Activated CD8-positive, alpha-beta T cell treated with anti-CD3 and anti-CD28 coated beads, Interleukin-2, amount 10 ng/mL, durations not matched to agents 7 days and 5 days (primary cell): ENCODE data around the gene TADA2A. TPM values are rescaled to one million over a fixed set of nuclear protein-coding genes. Genes with fewer than 3 reads are reported as not detected.
A peak's percentile ranks its signal among the peaks of the same experiment; 100 is the strongest.
"Not testable (repeated sequence)": the region's sequence is repeated elsewhere in the genome, so short reads cannot be mapped to it uniquely, and the experiment has no call there.

Experiments used
- ATAC-seq: fragments of 150-1000 bp; cut with Tn5 transposase; one replicate; pipeline ENCODE4 v1.10.0; 2021; ENCODE audit warnings: moderate library complexity
- CTCF ChIA-PET: fragments of 350-600 bp; sonication (Branson Sonifier 250); formaldehyde crosslinking; loops from one replicate; lab custom pipeline; 2021; ENCODE audit warnings: antibody characterized with exemption; lab: Charles Lee
- POLR2A ChIA-PET: fragments of 350-600 bp; sonication (Branson Sonifier 250); formaldehyde crosslinking; loops from one replicate; lab custom pipeline; 2021; ENCODE audit warnings: antibody characterized with exemption; lab: Charles Lee
- DNase-seq: peaks from one replicate; pipeline ENCODE4 v3.0.0-alpha.2; 2020
- H3K27ac Mint-ChIP-seq: one replicate; pipeline ENCODE4 v1.8.0; 2021; ENCODE audit warnings: mild to moderate bottlenecking, mixed read lengths
- H3K27me3 Mint-ChIP-seq: one replicate; pipeline ENCODE4 v1.8.0; 2021; ENCODE audit warnings: low read depth, mixed read lengths
- H3K36me3 Mint-ChIP-seq: one replicate; pipeline ENCODE4 v1.8.0; 2021; ENCODE audit warnings: low read depth, mixed read lengths
- H3K4me1 Mint-ChIP-seq: one replicate; pipeline ENCODE4 v1.8.0; 2021; ENCODE audit warnings: low read depth, mixed read lengths
- H3K4me3 Mint-ChIP-seq: one replicate; pipeline ENCODE4 v1.8.0; 2021; ENCODE audit warnings: mild to moderate bottlenecking, mixed read lengths
- H3K9me3 Mint-ChIP-seq: one replicate; pipeline ENCODE4 v1.8.0; 2022; ENCODE audit warnings: mixed read lengths; ENCODE audit not compliant: insufficient read depth
- total RNA-seq, 2 experiments: library from RNA; stranded (reverse); gene quantifications; one replicate each; pipeline ENCODE4 v1.2.3, GENCODE V29; 2021

The TADA2A gene
- total RNA-seq, 2 experiments from 2014 or later = 35.3 to 40.6 TPM

DNA sequence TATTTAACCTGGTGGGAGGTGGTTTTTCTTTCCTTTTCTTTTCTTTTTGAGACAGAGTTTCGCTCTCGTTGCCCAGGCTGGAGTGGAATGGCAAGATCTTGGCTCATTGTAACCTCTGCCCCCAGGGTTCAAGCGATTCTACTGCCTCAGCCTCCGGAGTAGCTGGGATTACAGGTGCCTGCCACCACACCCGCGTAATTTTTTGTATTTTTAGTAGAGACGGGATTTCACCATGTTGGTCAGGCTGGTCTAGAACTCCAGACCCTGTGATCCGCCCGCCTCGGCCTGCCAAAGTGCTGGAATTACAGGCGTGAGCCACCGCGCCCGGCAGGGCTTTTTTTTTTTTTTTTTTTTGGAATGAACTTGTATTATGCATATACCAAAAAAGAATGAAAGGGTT, 1.2 kb upstream of the TADA2A start:
- CTCF ChIA-PET = interaction anchor here (4.0 kb wide), 1 partner anchor 31 kb away, joined by 22 read pairs; no protein-coding TSS in a partner anchor
- POLR2A ChIA-PET = interaction anchor here (0.6 kb wide), 1 partner anchor 203 kb away, joined by 4 read pairs; no protein-coding TSS in a partner anchor
- not testable (repeated sequence) for H3K27me3 Mint-ChIP-seq, H3K9me3 Mint-ChIP-seq, ATAC-seq, DNase-seq
- peaks cover 52% of the 10 kb centered on the region for H3K4me1 Mint-ChIP-seq
- H3K36me3 Mint-ChIP-seq = peaks cover 42% of the 10 kb centered on the region
- peak overlapping the region; percentile 97 for H3K27ac Mint-ChIP-seq
- peak overlapping the region; percentile 99 for H3K4me3 Mint-ChIP-seq

DNA sequence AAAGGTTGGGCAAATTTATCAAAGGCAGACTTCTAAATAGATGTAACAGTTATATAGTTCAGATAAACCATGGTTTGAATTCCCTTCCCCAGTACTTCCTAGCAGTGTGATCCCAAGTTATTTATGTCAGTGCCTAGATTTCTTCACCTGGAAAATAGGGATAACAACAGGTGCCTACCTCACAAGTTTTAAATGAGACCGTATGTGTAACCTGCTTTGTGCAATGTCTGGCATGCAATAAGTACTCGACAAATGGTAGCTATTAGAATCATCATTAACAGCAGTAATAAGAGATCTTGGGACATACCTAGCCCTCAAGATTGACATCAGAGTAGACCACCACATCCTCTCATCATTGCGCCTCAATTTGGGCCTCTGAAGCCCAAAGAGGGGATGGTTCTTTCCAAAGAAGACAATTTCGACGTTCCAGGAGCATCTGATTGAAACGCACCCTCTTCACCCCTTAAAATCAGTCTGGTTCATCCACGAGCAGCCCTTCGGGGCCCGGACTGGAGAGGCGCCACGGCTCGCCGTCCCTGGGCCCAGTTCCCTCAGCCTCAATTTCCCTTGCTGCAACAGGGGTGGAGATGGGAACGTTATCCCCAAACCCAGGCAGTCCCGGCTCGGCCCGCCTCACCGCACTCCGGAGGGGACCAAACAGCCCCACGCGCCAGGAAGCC, 591 bp upstream of the TADA2A start:
- peak overlapping the region; percentile 97 for H3K27ac Mint-ChIP-seq
- H3K27me3 Mint-ChIP-seq = no peaks in the 10 kb centered on the region
- CTCF ChIA-PET = interaction anchor here (4.0 kb wide), 1 partner anchor 32 kb away, joined by 22 read pairs; no protein-coding TSS in a partner anchor

GRCh38 chr17:37408145-37408479, 1.4 kb downstream of the TADA2A start:
- ChIA-PET POLR2A (interaction anchor here (1.3 to 1.5 kb wide), 2 partner anchors 22 to 197 kb away, joined by 3 to 8 read pairs; no protein-coding TSS in a partner anchor), CTCF (interaction anchor here (1.1 to 2.9 kb wide), 4 partner anchors 11 to 197 kb away, joined by 3 to 9 read pairs (median 8); no protein-coding TSS in a partner anchor)
- not testable (repeated sequence) for DNase-seq, ATAC-seq, H3K27me3 Mint-ChIP-seq, H3K9me3 Mint-ChIP-seq
- Mint-ChIP-seq H3K27ac (peak overlapping the region; percentile 91), H3K4me1 (peaks cover 52% of the 10 kb centered on the region), H3K36me3 (peaks cover 48% of the 10 kb centered on the region), H3K4me3 (peak overlapping the region; percentile 84)

More for the DNA sequence above, 591 bp upstream of the TADA2A start:
- Mint-ChIP-seq H3K36me3 (peaks cover 48% of the 10 kb centered on the region), H3K4me3 (peak overlapping the region; percentile 99), H3K9me3 (no peaks in the 10 kb centered on the region), H3K4me1 (peaks cover 55% of the 10 kb centered on the region)
- no peak for DNase-seq
- POLR2A ChIA-PET = interaction anchor here (0.6 kb wide), 1 partner anchor 202 kb away, joined by 4 read pairs; no protein-coding TSS in a partner anchor
- no peak for ATAC-seq

GRCh38 chr17:37410357-37410756, 3.7 kb downstream of the TADA2A start:
- Mint-ChIP-seq H3K4me1 (peaks cover 42% of the 10 kb centered on the region), H3K9me3 (no peaks in the 10 kb centered on the region), H3K27ac (no peak overlapping the region), H3K4me3 (no peak overlapping the region), H3K36me3 (peaks cover 52% of the 10 kb centered on the region), H3K27me3 (no peaks in the 10 kb centered on the region)
- ATAC-seq (no peak), DNase-seq (no peak)
- POLR2A ChIA-PET = no interaction called here
- CTCF ChIA-PET = interaction anchor here (1.1 kb wide), 2 partner anchors 10 to 37 kb away, joined by 4 read pairs; no protein-coding TSS in a partner anchor

DNA sequence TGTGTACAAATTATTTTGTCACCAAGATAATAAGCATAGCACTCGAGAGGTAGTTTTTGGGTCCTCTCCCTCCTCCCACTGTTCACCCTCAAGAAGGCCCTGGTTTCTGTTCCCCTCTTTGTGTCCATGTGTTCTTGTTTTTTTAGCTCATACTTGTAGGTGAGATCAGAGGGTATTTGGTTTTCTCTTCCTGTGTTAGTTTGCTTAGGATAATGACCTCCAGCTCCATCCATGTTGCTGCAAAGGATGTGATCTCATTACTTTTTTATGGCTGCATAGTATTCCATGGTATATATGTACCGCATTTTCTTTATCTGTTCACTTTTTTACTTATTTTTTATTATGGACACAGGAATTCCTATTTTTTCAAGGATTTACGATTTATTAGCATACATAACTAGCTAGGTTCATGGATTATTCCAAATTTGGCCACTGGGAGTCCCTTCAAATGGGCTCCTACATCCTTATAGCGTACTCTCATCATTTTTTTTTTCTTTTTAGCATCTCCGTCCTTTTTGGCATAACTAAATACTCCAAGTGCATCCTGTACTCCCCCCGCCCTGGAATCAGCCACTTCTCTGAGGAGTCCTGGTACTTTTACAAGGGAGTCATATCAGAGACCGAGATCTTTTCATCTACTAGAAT, 7.3 kb downstream of the TADA2A start:
- H3K27me3 Mint-ChIP-seq = no peaks in the 10 kb centered on the region
- ChIA-PET CTCF (interaction anchor here (0.6 to 1.2 kb wide), 5 partner anchors 13 to 90 kb away, joined by 3 to 5 read pairs (median 4); no protein-coding TSS in a partner anchor), POLR2A (no interaction called here)
- no peak for ATAC-seq
- no peak overlapping the region for H3K27ac Mint-ChIP-seq
- peaks cover 27% of the 10 kb centered on the region for H3K4me1 Mint-ChIP-seq
- peaks cover 43% of the 10 kb centered on the region for H3K36me3 Mint-ChIP-seq
- no peaks in the 10 kb centered on the region for H3K9me3 Mint-ChIP-seq
- H3K4me3 Mint-ChIP-seq = no peak overlapping the region
- no peak for DNase-seq

- DNase-seq (no peak), ATAC-seq (no peak)
- no peaks in the 10 kb centered on the region for H3K9me3 Mint-ChIP-seq
- CTCF ChIA-PET = no interaction called here
- POLR2A ChIA-PET = no interaction called here
- H3K4me1 Mint-ChIP-seq = peaks cover 12% of the 10 kb centered on the region
- H3K4me3 Mint-ChIP-seq = no peak overlapping the region
- no peak overlapping the region for H3K27ac Mint-ChIP-seq
- H3K36me3 Mint-ChIP-seq = peaks cover 41% of the 10 kb centered on the region
- H3K27me3 Mint-ChIP-seq = no peaks in the 10 kb centered on the region
Observed at GRCh38 chr17:37417852-37418251, 11.2 kb downstream of the TADA2A start.

DNA sequence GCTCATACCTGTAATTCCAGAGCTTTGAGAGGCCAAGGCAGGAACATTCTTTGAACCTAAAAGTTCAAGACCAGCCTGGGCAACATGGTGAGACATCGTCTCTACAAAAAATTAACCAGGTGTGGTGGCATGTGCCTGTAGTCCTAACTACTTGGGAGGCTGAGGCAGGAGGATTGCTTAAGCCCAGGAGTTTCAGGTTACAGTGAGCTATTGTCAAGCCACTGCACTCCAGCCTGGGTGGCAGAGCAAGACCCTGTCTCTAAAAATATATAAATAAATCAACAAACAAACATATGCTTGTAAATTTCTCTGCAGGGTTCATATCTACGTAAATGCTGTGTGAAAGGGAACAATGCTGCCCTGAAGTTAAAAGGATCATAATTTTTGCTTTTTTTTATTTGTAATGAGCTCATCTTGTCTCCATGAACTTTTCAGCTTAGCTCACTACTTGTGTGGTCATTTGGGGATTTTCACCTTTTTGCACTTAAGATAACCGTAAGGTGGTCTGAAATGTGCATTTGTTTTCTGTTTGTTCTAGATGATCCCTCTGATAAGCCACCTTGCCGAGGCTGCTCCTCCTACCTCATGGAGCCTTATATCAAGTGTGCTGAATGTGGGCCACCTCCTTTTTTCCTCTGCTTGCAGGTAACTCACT, 16.4 kb downstream of the TADA2A start:
- Mint-ChIP-seq H3K4me1 (peaks cover 1% of the 10 kb centered on the region), H3K9me3 (no peaks in the 10 kb centered on the region), H3K27ac (peak overlapping the region; percentile 3), H3K27me3 (no peaks in the 10 kb centered on the region), H3K4me3 (no peak overlapping the region), H3K36me3 (peaks cover 44% of the 10 kb centered on the region)
- DNase-seq (no peak), ATAC-seq (no peak)
- POLR2A ChIA-PET = no interaction called here
- CTCF ChIA-PET = interaction anchor here (1.5 to 1.8 kb wide), 2 partner anchors 12 to 49 kb away, joined by 3 to 6 read pairs; no protein-coding TSS in a partner anchor

GRCh38 chr17:37425268-37425667, 18.6 kb downstream of the TADA2A start:
- no peaks in the 10 kb centered on the region for H3K27me3 Mint-ChIP-seq
- ATAC-seq = no peak
- CTCF ChIA-PET = no interaction called here
- POLR2A ChIA-PET = no interaction called here
- H3K4me1 Mint-ChIP-seq = peaks cover 14% of the 10 kb centered on the region
- DNase-seq = no peak
- no peaks in the 10 kb centered on the region for H3K9me3 Mint-ChIP-seq
- H3K27ac Mint-ChIP-seq = no peak overlapping the region
- peaks cover 55% of the 10 kb centered on the region for H3K36me3 Mint-ChIP-seq
- no peak overlapping the region for H3K4me3 Mint-ChIP-seq

GRCh38 chr17:37429039-37429438, 22.4 kb downstream of the TADA2A start:
- ChIA-PET POLR2A (interaction anchor here (1.4 kb wide), 1 partner anchor 21 kb away, joined by 8 read pairs; no protein-coding TSS in a partner anchor), CTCF (interaction anchor here (1.4 to 3.2 kb wide), 2 partner anchors 9 to 56 kb away, joined by 8 to 14 read pairs; no protein-coding TSS in a partner anchor)
- H3K4me1 Mint-ChIP-seq = peaks cover 32% of the 10 kb centered on the region
- H3K27me3 Mint-ChIP-seq = no peaks in the 10 kb centered on the region
- peak overlapping the region; percentile 88 for H3K27ac Mint-ChIP-seq
- H3K36me3 Mint-ChIP-seq = peaks cover 68% of the 10 kb centered on the region
- DNase-seq (no peak), ATAC-seq (no peak)
- no peak overlapping the region for H3K4me3 Mint-ChIP-seq
- H3K9me3 Mint-ChIP-seq = no peaks in the 10 kb centered on the region

DNA sequence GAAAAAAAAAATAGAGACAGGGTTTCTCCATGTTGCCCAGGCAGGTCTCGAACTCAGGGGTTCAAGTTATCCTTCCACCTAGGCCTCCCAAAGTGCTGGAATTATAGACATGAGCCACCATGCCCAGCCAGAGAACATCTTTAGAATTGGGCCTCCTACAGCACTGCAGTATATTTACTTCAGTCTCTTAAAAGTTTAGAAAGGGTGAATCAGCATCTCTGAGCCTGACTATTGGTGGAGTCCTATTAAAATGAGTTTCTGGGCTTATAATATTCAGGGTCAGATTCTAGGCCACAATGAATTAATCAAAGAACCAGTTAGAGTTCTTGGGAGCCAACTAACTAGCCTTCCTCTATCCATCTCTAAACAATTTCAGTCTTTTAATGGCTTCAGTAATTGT, 22.8 kb downstream of the TADA2A start:
- Mint-ChIP-seq H3K4me1 (peaks cover 32% of the 10 kb centered on the region), H3K36me3 (peaks cover 70% of the 10 kb centered on the region), H3K9me3 (no peaks in the 10 kb centered on the region), H3K27me3 (no peaks in the 10 kb centered on the region), H3K27ac (peak overlapping the region; percentile 88), H3K4me3 (peak overlapping the region; percentile 30)
- ATAC-seq = no peak
- CTCF ChIA-PET = interaction anchor here (1.0 to 3.2 kb wide), 4 partner anchors 9 to 56 kb away, joined by 3 to 14 read pairs (median 6); no protein-coding TSS in a partner anchor
- no peak for DNase-seq
- POLR2A ChIA-PET = interaction anchor here (1.1 to 1.4 kb wide), 4 partner anchors 20 to 180 kb away, joined by 4 to 8 read pairs (median 4); partner anchors contain the start of gene SYNRG

GRCh38 chr17:37430051-37430627, 23.5 kb downstream of the TADA2A start:
- ChIA-PET CTCF (interaction anchor here (0.9 to 3.2 kb wide), 5 partner anchors 8 to 57 kb away, joined by 3 to 14 read pairs (median 4); no protein-coding TSS in a partner anchor), POLR2A (interaction anchor here (0.5 to 1.4 kb wide), 6 partner anchors 9 to 179 kb away, joined by 3 to 8 read pairs (median 4); partner anchors contain the start of gene SYNRG)
- Mint-ChIP-seq H3K27me3 (no peaks in the 10 kb centered on the region), H3K4me3 (peak overlapping the region; percentile 30), H3K36me3 (peaks cover 65% of the 10 kb centered on the region), H3K4me1 (peaks cover 32% of the 10 kb centered on the region), H3K9me3 (no peaks in the 10 kb centered on the region), H3K27ac (peak overlapping the region; percentile 88)
- ATAC-seq (peak; percentile 84), DNase-seq (no peak)
